Fibroblast of villous mesenchyme (primary cell): ENCODE results near the gene HSPB8. TPM values are rescaled to one million over a fixed set of nuclear protein-coding genes. Genes with fewer than 3 reads are reported as not detected.

Source experiments
- DNase-seq: peaks from one replicate; pipeline ENCODE4 v3.0.0-alpha.2; 2010; ENCODE audit warnings: low read depth
- H3K4me3 ChIP-seq: 2 replicates; pipeline ENCODE4 v1.5.1; 2011; ENCODE audit warnings: low read depth, mild to moderate bottlenecking, low read length
- total RNA-seq: library from RNA; depleted of rRNA; stranded (reverse); fragments of >200 nt; gene quantifications from 2 replicates; pipeline ENCODE4 v1.2.3, GENCODE V29; 2012
- TF ChIP-seq, protein P1 (sequence below): IDR thresholded peaks from 2 replicates; pipeline ENCODE4 v1.5.1; 2012; ENCODE audit warnings: low read depth, mild to moderate bottlenecking, low read length; ENCODE audit not compliant: insufficient read depth

The HSPB8 gene
- total RNA-seq, 1 donor, result 22.0 TPM

GRCh38 chr12:119222222-119222951 is 43.7 kb downstream of the HSPB8 start:
- H3K4me3 ChIP-seq, result no peak overlapping the region
- TF ChIP-seq, protein P1, sequence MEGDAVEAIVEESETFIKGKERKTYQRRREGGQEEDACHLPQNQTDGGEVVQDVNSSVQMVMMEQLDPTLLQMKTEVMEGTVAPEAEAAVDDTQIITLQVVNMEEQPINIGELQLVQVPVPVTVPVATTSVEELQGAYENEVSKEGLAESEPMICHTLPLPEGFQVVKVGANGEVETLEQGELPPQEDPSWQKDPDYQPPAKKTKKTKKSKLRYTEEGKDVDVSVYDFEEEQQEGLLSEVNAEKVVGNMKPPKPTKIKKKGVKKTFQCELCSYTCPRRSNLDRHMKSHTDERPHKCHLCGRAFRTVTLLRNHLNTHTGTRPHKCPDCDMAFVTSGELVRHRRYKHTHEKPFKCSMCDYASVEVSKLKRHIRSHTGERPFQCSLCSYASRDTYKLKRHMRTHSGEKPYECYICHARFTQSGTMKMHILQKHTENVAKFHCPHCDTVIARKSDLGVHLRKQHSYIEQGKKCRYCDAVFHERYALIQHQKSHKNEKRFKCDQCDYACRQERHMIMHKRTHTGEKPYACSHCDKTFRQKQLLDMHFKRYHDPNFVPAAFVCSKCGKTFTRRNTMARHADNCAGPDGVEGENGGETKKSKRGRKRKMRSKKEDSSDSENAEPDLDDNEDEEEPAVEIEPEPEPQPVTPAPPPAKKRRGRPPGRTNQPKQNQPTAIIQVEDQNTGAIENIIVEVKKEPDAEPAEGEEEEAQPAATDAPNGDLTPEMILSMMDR, result no peak
- DNase-seq, result no peak

- TF ChIP-seq, protein P1, result no peak
- no peak for DNase-seq
- no peak overlapping the region for H3K4me3 ChIP-seq
These were observed 46.7 kb downstream of the HSPB8 start for GRCh38 chr12:119225454-119225853.

DNA sequence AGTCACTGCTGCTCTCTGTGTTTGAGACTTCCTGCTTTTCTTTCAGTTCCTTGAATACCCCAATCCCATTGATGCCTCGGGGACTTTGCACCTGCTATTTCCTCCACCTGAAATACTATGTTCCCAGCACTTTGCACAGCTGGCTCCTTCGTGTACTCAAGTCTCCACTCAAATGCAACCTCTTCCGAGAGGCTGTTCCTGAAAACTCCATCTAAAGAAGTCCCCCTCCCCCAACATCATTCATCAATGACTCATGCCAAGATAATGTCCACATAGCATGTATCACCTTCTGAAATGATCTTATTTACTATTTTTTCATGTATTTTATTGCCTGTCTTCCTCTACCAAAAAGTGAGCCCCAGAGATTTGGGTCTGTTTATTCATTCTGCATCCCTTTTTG is 48.6 kb downstream of the HSPB8 start:
- H3K4me3 ChIP-seq, result no peak overlapping the region
- TF ChIP-seq, protein P1, result no peak
- no peak for DNase-seq

GRCh38 chr12:119229205-119229604 is 50.5 kb downstream of the HSPB8 start:
- no peak for DNase-seq
- H3K4me3 ChIP-seq, result no peak overlapping the region
- TF ChIP-seq, protein P1, result no peak

DNA sequence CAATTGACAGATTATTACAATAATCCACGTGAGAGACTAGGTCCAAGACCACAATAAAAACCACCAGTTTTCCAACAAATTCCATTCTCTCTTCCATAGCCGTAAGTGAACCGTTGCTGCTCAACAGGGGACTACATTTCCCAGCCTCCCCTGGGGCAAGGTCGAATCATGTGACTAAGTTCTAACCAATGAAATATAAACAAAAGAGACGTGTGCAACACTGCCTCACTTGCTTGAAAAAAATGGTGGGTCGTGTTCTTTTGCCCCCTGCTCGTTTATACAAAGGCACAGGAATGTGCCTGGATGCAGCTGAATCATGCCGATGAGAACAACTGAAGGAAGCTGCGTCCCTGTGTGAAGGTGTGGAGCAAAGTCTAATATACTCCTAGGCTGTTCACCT is 51.1 kb downstream of the HSPB8 start:
- H3K4me3 ChIP-seq, result no peak overlapping the region

GRCh38 chr12:119230807-119231206 is 52.1 kb downstream of the HSPB8 start:
- no peak for DNase-seq
- TF ChIP-seq, protein P1, result no peak
- no peak overlapping the region for H3K4me3 ChIP-seq

More for the DNA sequence above, 51.1 kb downstream of the HSPB8 start:
- TF ChIP-seq, protein P1, result no peak
- peak; percentile 23 for DNase-seq

DNA sequence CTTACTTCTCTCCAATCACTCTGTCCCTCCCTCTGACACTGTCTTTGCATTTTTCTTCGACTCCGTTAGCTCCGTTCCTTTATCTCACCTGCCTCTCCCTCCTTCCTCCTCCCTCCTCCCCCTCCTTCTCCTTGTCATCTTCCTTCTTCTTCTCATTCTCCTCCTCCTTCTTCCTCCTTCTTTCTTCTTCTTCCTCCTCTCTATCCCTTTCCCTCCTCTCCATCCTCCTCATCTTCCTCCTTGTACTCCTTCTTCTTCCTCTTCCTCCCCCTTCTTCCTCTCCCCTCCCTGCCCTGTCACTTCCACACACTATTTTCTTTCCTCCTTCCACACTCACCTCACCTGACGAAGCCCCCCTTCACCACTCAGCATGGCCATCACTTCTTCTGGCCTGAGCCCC is 53.0 kb downstream of the HSPB8 start:
- DNase-seq, result no peak
- TF ChIP-seq, protein P1, result no peak
- H3K4me3 ChIP-seq, result no peak overlapping the region
